Lower leg skin (tissue), 4 donors: Measurements from ENCODE around the gene FGF19. TPM values are rescaled to one million over a fixed set of nuclear protein-coding genes. Genes with fewer than 3 reads are reported as not detected.

Experiments
- DNase-seq, 2 donors: peaks; one replicate each; pipeline ENCODE4 v3.0.0-alpha.2; 2019; ENCODE audit warnings: low spot score in 2 of 2
- H3K4me3 ChIP-seq: fragments of 200-600 bp; sonication (generic); 2 replicates; pipeline ENCODE4 v1.5.1; 2017; ENCODE audit warnings: mild to moderate bottlenecking, low read depth; ENCODE audit not compliant: poor library complexity, severe bottlenecking
- POLR2A ChIP-seq, 2 donors: fragments of 450-650 bp; IDR thresholded peaks; one replicate each; pipeline ENCODE4 v1.6.1; 2016 to 2017; ENCODE audit warnings: antibody characterized with exemption in 2 of 2, mild to moderate bottlenecking in 1 of 2, moderate library complexity in 1 of 2
- WGBS, 2 donors: methylation state at CpG; one replicate each; pipeline ENCODE4 v1.1.5; 2018; 5-methylcytosine and 5-hydroxymethylcytosine counted together
- intact Hi-C: fragments of 100-400 bp; cut with DNase I; formaldehyde crosslinking; loops from one replicate; pipeline ENCODE4 v1.15.0; 2023; ENCODE audit warnings: low total_unique reads
- total RNA-seq, 4 donors: library from RNA; depleted of rRNA; stranded (reverse); fragments of >200 nt; gene quantifications; one replicate each; pipeline ENCODE4 v1.1.0, GENCODE V29; 2016
- TF ChIP-seq, protein P1 (sequence below), 3 donors: fragments of 450-650 bp; IDR thresholded peaks; one replicate each; pipeline ENCODE4 v1.5.1; 2016; ENCODE audit warnings: antibody characterized with exemption in 3 of 3, mild to moderate bottlenecking in 3 of 3, moderate library complexity in 2 of 3

Gene FGF19
- total RNA-seq, 4 donors from 2014 or later, result not detected

DNA sequence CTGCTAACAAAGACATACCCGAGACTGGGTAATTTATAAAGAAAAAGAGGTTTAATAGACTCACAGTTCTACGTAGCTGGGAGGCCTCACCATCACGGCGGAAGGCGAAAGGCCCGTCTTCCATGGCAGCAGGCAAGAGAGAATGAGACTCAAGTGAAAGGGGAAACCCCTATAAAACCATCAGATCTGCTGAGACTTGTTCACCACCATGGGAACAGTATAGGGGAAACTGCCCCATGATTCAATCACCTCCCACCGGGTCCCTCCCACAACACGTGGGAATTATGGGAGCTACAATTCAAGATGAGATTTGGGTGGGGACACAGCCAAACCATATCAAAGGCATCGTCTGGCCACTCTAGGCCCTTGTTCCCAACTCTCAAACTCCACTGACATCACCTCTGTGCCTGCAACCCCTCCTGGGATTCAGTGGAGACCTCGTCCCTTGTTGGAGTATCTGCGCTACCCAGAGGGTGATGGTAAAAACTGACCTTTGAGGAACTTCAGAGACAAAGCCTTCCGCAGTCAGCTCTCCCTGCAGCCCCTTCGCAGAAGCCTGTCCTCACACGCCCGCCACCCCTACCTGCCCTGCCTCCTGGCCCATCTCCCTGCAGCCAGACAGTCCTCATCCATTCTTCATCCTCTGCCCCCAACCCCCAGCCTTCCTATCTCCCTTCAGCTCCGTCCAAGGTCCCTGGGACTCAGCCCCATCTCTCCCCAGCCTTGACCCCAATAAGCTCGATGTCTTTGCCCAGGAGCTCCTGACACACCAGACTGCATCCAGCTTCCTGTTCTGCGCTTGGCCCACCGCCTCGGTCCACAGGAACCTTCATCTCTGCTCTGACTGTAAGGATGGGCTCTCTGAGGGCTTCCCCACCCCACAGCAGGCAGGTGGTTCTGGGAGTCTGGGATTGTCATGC is 47.0 kb downstream of the FGF19 start:
- 76 to 80% methylated on average over 20 of the region's 20 CpGs for WGBS, 2 donors
- intact Hi-C loops, result no loop called here
- no peak for DNase-seq
- H3K4me3 ChIP-seq, result no peak overlapping the region
- TF ChIP-seq, protein P1, sequence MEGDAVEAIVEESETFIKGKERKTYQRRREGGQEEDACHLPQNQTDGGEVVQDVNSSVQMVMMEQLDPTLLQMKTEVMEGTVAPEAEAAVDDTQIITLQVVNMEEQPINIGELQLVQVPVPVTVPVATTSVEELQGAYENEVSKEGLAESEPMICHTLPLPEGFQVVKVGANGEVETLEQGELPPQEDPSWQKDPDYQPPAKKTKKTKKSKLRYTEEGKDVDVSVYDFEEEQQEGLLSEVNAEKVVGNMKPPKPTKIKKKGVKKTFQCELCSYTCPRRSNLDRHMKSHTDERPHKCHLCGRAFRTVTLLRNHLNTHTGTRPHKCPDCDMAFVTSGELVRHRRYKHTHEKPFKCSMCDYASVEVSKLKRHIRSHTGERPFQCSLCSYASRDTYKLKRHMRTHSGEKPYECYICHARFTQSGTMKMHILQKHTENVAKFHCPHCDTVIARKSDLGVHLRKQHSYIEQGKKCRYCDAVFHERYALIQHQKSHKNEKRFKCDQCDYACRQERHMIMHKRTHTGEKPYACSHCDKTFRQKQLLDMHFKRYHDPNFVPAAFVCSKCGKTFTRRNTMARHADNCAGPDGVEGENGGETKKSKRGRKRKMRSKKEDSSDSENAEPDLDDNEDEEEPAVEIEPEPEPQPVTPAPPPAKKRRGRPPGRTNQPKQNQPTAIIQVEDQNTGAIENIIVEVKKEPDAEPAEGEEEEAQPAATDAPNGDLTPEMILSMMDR (IDR thresholded peaks at IDR 0.05), result no peak
- TF ChIP-seq POLR2A (IDR thresholded peaks at IDR 0.05), result no peak

DNA sequence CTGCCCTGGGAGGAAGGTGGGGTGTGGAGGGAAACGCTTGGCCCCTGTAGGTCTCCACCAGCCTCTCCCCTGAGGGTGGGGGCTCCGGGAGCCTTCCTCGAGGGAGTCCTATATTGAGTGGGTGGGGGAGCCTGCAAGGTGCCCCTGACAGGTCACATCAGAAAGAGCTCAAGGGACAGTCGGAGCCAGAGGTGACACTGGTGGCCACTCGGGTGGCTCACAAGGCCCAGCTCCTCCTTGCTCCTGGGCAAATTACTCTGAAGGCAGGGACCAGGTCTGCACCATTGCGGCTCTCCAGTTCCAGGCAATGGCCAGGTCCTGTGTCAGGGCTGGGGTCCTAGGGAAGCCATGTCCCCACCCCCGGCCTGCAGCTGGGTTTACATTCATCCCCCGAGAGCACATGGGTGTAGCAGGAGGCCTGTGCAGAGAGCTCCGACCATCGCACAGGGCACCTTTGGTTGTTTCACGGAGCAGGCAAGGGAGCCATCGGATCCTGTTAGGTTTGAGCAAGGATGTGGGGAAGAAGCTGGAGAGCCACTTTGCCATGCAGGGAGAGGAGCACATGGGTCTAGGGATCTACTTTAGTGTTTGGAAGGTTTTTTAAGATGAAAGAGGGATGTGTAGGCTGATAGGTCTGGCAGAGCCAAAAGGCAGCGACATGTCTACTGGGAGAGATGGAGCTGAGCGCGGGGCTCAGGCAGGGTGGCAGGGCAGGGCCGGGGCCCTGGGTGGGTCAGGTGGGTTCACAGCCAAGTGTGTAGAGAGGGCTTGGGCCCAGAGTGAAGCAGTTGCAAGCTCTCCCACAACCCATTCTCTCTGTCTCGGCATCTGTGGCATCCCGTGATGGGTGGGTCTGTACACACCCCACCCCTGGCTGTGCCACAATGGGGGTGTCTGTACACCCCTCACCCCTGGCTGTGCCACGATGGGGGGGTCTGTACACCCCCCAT is 48.1 kb downstream of the FGF19 start:
- DNase-seq, result no peak
- TF ChIP-seq POLR2A (IDR thresholded peaks at IDR 0.05), result no peak
- TF ChIP-seq, protein P1 (IDR thresholded peaks at IDR 0.05), result no peak
- H3K4me3 ChIP-seq, result no peak overlapping the region
- intact Hi-C loops, result no loop called here
- WGBS, 2 donors, result 89 to 90% methylated on average over 18 to 19 of the region's 19 CpGs

DNA sequence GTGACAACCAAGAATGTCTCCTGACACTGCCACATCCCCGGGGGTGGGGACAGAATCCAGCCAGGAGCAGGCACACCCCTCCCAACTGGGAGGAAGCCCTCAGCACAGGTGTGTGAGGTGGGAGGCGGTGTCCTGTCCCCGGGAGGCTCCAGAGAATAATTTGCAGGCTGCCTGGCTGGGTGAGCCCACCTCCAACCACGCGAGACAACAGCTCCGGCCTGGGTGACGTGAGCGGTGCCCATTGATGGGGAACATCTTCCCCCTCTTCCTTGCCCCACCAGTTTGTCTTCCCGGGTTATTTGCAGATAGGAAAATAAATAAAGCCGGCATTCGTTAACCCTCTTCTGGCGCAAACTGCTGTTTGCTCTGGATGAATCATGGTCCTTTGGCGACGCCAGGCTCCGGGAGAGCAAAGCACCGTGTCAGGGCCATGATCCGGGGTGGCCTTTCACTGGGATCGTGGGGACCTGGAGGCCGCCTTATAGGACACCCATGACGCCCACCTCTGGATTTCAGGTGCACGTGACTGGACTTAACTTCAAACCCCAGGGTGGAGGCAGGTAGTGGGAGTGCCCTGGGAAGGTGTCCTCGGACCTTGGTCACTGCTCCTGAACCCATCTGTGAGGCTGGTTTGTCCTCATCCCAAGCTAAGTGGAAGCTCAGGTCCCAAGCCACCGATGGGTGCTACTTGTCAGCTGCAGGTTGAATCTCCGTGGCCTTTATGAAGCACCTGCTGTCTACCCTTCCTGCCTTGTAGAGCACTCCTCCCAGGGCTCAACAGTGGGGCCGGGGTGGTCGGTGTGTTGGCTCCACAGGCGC is 49.0 kb downstream of the FGF19 start:
- DNase-seq, result no peak
- 50 to 55% methylated on average over 24 to 27 of the region's 27 CpGs for WGBS, 2 donors
- intact Hi-C loops, result no loop called here
- TF ChIP-seq, protein P1 (IDR thresholded peaks at IDR 0.05), result no peak
- H3K4me3 ChIP-seq, result no peak overlapping the region

DNA sequence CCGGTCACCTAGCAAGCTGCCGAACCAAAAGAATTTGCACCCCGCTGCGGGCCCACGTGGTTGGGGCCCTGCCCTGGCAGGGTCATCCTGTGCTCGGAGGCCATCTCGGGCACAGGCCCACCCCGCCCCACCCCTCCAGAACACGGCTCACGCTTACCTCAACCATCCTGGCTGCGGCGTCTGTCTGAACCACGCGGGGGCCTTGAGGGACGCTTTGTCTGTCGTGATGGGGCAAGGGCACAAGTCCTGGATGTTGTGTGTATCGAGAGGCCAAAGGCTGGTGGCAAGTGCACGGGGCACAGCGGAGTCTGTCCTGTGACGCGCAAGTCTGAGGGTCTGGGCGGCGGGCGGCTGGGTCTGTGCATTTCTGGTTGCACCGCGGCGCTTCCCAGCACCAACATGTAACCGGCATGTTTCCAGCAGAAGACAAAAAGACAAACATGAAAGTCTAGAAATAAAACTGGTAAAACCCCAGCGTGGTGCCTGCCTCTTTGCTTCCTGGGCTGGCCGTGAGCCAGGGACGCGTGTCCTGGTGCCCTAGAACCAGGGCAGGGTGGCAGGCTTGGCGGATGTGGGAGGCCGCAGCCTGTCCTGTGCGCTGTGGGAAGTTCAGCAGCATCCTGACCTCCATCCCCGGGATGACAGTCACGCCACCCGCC is 49.7 kb downstream of the FGF19 start:
- H3K4me3 ChIP-seq, result no peak overlapping the region
- intact Hi-C loops, result no loop called here
- WGBS, 2 donors, result 75 to 81% methylated on average over 38 of the region's 38 CpGs
- peak in 1 of 2 donors; percentile 84 for DNase-seq
- TF ChIP-seq, protein P1 (IDR thresholded peaks at IDR 0.05), result no peak
- TF ChIP-seq POLR2A (IDR thresholded peaks at IDR 0.05), result no peak
